HepG2 (cell line): ENCODE data around the gene COL5A1.

ENCODE experiments used
- BRCA1 ChIP-seq: sonication (generic); formaldehyde crosslinking; IDR thresholded peaks from 2 replicates; pipeline ENCODE4 v1.4.0; 2020; ENCODE audit warnings: missing genetic modification reagents
- CERS6 ChIP-seq: sonication (generic); formaldehyde crosslinking; IDR thresholded peaks from 2 replicates; pipeline ENCODE4 v1.5.0; 2020; ENCODE audit warnings: missing genetic modification reagents
- CTCF ChIP-seq: sonication (generic); formaldehyde crosslinking; IDR thresholded peaks from 2 replicates; pipeline ENCODE4 v1.5.0; 2020; ENCODE audit warnings: mild to moderate bottlenecking, missing genetic modification reagents, moderate library complexity
- GMEB1 ChIP-seq: sonication (generic); formaldehyde crosslinking; IDR thresholded peaks from 2 replicates; pipeline ENCODE4 v1.5.1; 2020; ENCODE audit warnings: missing genetic modification reagents, mild to moderate bottlenecking, borderline replicate concordance
- MAX ChIP-seq: IDR thresholded peaks from 2 replicates; pipeline ENCODE4 v1.6.1; 2012; ENCODE audit warnings: inconsistent platforms
- SIN3A ChIP-seq: IDR thresholded peaks from 2 replicates; pipeline ENCODE4 v1.6.1; 2011; ENCODE audit warnings: low read depth, mild to moderate bottlenecking, control low read depth, low read length, borderline replicate concordance
- ZBTB34 ChIP-seq: sonication (generic); formaldehyde crosslinking; IDR thresholded peaks from 2 replicates; pipeline ENCODE4 v1.8.0; 2022; ENCODE audit warnings: mild to moderate bottlenecking, missing genetic modification reagents
- ZNF720 ChIP-seq: sonication (generic); formaldehyde crosslinking; IDR thresholded peaks from 2 replicates; pipeline ENCODE4 v1.4.0; 2020; ENCODE audit warnings: missing genetic modification reagents

- TF ChIP-seq SIN3A (no peak), CERS6 (CRISPR knock-in tag) (no peak), CTCF (no peak), BRCA1 (no peak), ZNF720 (CRISPR knock-in tag) (no peak), GMEB1 (CRISPR knock-in tag) (no peak), MAX (no peak), ZBTB34 (CRISPR knock-in tag) (no peak)
Measured at GRCh38 chr9:134666831-134667230, 25.2 kb downstream of the COL5A1 start.
